Mesenchymal stem cell (in vitro differentiated cells and primary cell): ENCODE data around the gene ATP10A.

Experiments
- DNase-seq: peaks from one replicate; pipeline ENCODE4 v3.0.0-alpha.2; 2013
- H2AFZ ChIP-seq: one replicate; pipeline ENCODE4 v1.6.1; 2013; ENCODE audit warnings: low read depth, mild to moderate bottlenecking, control low read depth, inconsistent platforms, low read length, moderate library complexity
- H2AK5ac ChIP-seq: 2 replicates; pipeline ENCODE4 v1.6.1; 2013; ENCODE audit warnings: low read length, moderate library complexity, mild to moderate bottlenecking, inconsistent platforms; ENCODE audit not compliant: severe bottlenecking
- H2BK120ac ChIP-seq: one replicate; pipeline ENCODE4 v1.6.1; 2013; ENCODE audit warnings: low read depth, mild to moderate bottlenecking, inconsistent platforms, low read length, moderate library complexity
- H2BK12ac ChIP-seq, 2 experiments: one replicate each; pipeline ENCODE4 v1.6.1; 2013; ENCODE audit warnings: inconsistent platforms in 2 of 2, low read length in 2 of 2, mild to moderate bottlenecking in 2 of 2, moderate library complexity in 2 of 2, control low read depth in 1 of 2
- H2BK15ac ChIP-seq: one replicate; pipeline ENCODE4 v1.6.1; 2013; ENCODE audit warnings: mild to moderate bottlenecking, low read depth, inconsistent platforms; ENCODE audit not compliant: poor library complexity, severe bottlenecking
- H2BK5ac ChIP-seq: 2 replicates; pipeline ENCODE4 v1.6.1; 2013; ENCODE audit warnings: low read depth, mild to moderate bottlenecking, low read length, control low read depth, inconsistent platforms; ENCODE audit not compliant: poor library complexity, severe bottlenecking
- H3K14ac ChIP-seq, 2 experiments: one replicate each; pipeline ENCODE4 v1.6.1; 2013; ENCODE audit warnings: inconsistent platforms in 2 of 2, low read length in 2 of 2, control low read depth in 1 of 2, mild to moderate bottlenecking in 1 of 2, moderate library complexity in 1 of 2
- H3K18ac ChIP-seq, 2 experiments: one replicate each; pipeline ENCODE4 v1.6.1; 2013; ENCODE audit warnings: inconsistent platforms in 2 of 2, low read length in 2 of 2, control low read depth in 1 of 2, low read depth in 1 of 2, mild to moderate bottlenecking in 1 of 2
- H3K23ac ChIP-seq, 2 experiments: one replicate each; pipeline ENCODE4 v1.6.1; 2013; ENCODE audit warnings: inconsistent platforms in 2 of 2, low read length in 2 of 2, mild to moderate bottlenecking in 2 of 2, moderate library complexity in 2 of 2, control low read depth in 1 of 2
- H3K27ac ChIP-seq: 2 replicates; pipeline ENCODE4 v1.5.1; 2013; ENCODE audit warnings: mild to moderate bottlenecking, moderate library complexity, low read length, control low read depth, inconsistent platforms; ENCODE audit not compliant: poor library complexity, severe bottlenecking
- H3K27me3 ChIP-seq, 2 experiments: 2 replicates each; pipeline versions ENCODE4 v1.6.1 to v1.7.0; 2013; ENCODE audit warnings: low read length in 2 of 2, mild to moderate bottlenecking in 2 of 2, moderate library complexity in 2 of 2, control low read depth in 1 of 2, inconsistent platforms in 1 of 2; ENCODE audit not compliant: control insufficient read depth in 1 of 2, insufficient read depth in 1 of 2
- H3K36me3 ChIP-seq, 2 experiments: 2 replicates each; pipeline versions ENCODE4 v1.6.1 to v1.7.0; 2013; ENCODE audit warnings: low read length in 2 of 2, control low read depth in 1 of 2, inconsistent platforms in 1 of 2, low read depth in 1 of 2, mild to moderate bottlenecking in 1 of 2; ENCODE audit not compliant: insufficient read depth in 2 of 2, control insufficient read depth in 1 of 2
- H3K4ac ChIP-seq, 2 experiments: one replicate each; pipeline ENCODE4 v1.6.1; 2013; ENCODE audit warnings: inconsistent platforms in 2 of 2, low read length in 2 of 2, mild to moderate bottlenecking in 2 of 2, moderate library complexity in 2 of 2, control low read depth in 1 of 2, low read depth in 1 of 2
- H3K4me1 ChIP-seq: 2 replicates; pipeline ENCODE4 v1.6.1; 2013; ENCODE audit warnings: low read depth, low read length, control low read depth; ENCODE audit not compliant: control insufficient read depth, insufficient read depth
- H3K4me2 ChIP-seq: 2 replicates; pipeline ENCODE4 v1.6.1; 2013; ENCODE audit warnings: low read length, mild to moderate bottlenecking, inconsistent platforms; ENCODE audit not compliant: poor library complexity, severe bottlenecking
- H3K4me3 ChIP-seq, 2 experiments: 2 replicates each; pipeline versions ENCODE4 v1.5.1 to v1.7.0; 2013; ENCODE audit warnings: low read length in 2 of 2, mild to moderate bottlenecking in 2 of 2, control low read depth in 1 of 2, low read depth in 1 of 2; ENCODE audit not compliant: insufficient read depth in 1 of 2
- H3K79me1 ChIP-seq: replicated peaks from 2 replicates; pipeline ENCODE4 v1.6.1; 2013; ENCODE audit warnings: mild to moderate bottlenecking, control low read depth, low read length, inconsistent platforms; ENCODE audit not compliant: poor library complexity, severe bottlenecking
- H3K9ac ChIP-seq: 2 replicates; pipeline ENCODE4 v1.7.0; 2013; ENCODE audit warnings: mild to moderate bottlenecking, low read length, moderate library complexity
- H3K9me3 ChIP-seq: 2 replicates; pipeline ENCODE4 v1.7.0; 2013; ENCODE audit warnings: mild to moderate bottlenecking, low read length; ENCODE audit not compliant: control insufficient read depth
- H4K8ac ChIP-seq: one replicate; pipeline ENCODE4 v1.6.1; 2013; ENCODE audit warnings: inconsistent platforms, mild to moderate bottlenecking, low read length, moderate library complexity
- H4K91ac ChIP-seq: one replicate; pipeline ENCODE4 v1.6.1; 2013; ENCODE audit warnings: mild to moderate bottlenecking, low read length, inconsistent platforms
- WGBS: methylation state at CpG from one replicate; pipeline ENCODE4 v1.1.7; 2013; ENCODE audit warnings: mixed read lengths; 5-methylcytosine and 5-hydroxymethylcytosine counted together

The ATP10A gene

DNA sequence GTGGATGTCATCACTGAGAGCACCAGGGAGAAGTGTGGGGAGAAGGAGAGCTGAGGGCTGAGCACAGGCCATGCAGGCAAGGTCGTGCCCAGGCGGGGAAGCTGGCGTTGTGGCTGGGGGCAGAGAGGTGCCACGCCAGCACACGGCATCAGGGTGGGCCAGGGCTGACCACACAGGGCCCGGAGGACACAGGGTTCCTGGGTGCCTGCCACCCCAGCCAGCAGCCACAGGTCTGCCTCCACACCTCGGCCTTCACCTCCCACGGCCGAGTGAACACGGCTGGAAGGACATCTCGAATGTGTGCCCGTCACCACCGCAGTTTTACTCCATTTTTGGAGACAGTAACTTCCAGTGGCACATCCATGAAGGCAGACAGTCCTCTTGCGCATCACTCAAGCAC, 77.1 kb downstream of the ATP10A start:
- H2BK5ac ChIP-seq: no peak overlapping the region
- no peak overlapping the region for H3K4ac ChIP-seq
- peaks cover 14% of the 10 kb centered on the region for H3K79me1 ChIP-seq
- H3K23ac ChIP-seq: no peak overlapping the region
- no peak overlapping the region for H4K91ac ChIP-seq
- no peak overlapping the region for H4K8ac ChIP-seq
- peak overlapping the region; percentile 70 for H3K27ac ChIP-seq
- H3K36me3 ChIP-seq: no peaks in the 10 kb centered on the region
- H3K4me3 ChIP-seq: no peak overlapping the region
- no peak for DNase-seq
- H3K14ac ChIP-seq: no peak overlapping the region
- peak overlapping the region; percentile 32 for H2AK5ac ChIP-seq
- H3K4me2 ChIP-seq: no peak overlapping the region
- no peak overlapping the region for H2BK12ac ChIP-seq
- H3K18ac ChIP-seq: no peak overlapping the region
- H3K4me1 ChIP-seq: peaks cover 32% of the 10 kb centered on the region
- H2BK15ac ChIP-seq: no peak overlapping the region
- no peaks in the 10 kb centered on the region for H3K27me3 ChIP-seq
- H3K9ac ChIP-seq: peak overlapping the region; percentile 76
- 86% methylated on average over 14 of the region's 14 CpGs for WGBS
- H3K9me3 ChIP-seq: no peaks in the 10 kb centered on the region
- no peak overlapping the region for H2AFZ ChIP-seq
- no peak overlapping the region for H2BK120ac ChIP-seq

DNA sequence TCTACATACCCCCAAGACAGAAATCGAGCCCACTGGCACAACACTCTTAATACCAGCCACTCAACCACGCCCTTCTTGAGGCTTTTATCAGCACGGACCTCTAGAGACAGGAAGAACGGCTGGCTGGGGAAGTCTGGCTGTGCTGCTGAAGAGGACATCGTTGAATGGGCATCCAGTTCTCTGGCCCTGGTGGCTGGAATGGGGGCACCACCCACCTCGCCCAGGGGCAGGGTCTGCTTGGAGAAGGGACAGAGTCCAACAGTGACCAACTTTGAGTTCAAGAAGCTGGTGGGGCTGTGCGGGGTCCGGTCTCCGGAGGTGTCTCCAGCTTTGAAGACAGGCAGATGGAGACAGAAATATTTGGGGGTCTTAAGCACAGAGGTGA, 77.5 kb downstream of the ATP10A start:
- DNase-seq: no peak
- Histone ChIP-seq H2BK12ac (no peak overlapping the region), H3K23ac (no peak overlapping the region), H3K4ac (no peak overlapping the region), H3K9ac (peak overlapping the region; percentile 76), H2AFZ (no peak overlapping the region), H3K27me3 (no peaks in the 10 kb centered on the region), H3K27ac (peak overlapping the region; percentile 70), H2AK5ac (peak overlapping the region; percentile 32), H2BK15ac (no peak overlapping the region), H3K4me3 (no peak overlapping the region), H4K91ac (no peak overlapping the region), H2BK5ac (no peak overlapping the region), H3K14ac (no peak overlapping the region), H3K4me1 (peaks cover 32% of the 10 kb centered on the region), H4K8ac (no peak overlapping the region), H3K9me3 (no peaks in the 10 kb centered on the region), H3K79me1 (peaks cover 14% of the 10 kb centered on the region), H2BK120ac (no peak overlapping the region), H3K4me2 (no peak overlapping the region), H3K18ac (no peak overlapping the region), H3K36me3 (peaks cover 0 to 4% of the 10 kb centered on the region in 2 experiments)
- WGBS: 84% methylated on average over 9 of the region's 9 CpGs

DNA sequence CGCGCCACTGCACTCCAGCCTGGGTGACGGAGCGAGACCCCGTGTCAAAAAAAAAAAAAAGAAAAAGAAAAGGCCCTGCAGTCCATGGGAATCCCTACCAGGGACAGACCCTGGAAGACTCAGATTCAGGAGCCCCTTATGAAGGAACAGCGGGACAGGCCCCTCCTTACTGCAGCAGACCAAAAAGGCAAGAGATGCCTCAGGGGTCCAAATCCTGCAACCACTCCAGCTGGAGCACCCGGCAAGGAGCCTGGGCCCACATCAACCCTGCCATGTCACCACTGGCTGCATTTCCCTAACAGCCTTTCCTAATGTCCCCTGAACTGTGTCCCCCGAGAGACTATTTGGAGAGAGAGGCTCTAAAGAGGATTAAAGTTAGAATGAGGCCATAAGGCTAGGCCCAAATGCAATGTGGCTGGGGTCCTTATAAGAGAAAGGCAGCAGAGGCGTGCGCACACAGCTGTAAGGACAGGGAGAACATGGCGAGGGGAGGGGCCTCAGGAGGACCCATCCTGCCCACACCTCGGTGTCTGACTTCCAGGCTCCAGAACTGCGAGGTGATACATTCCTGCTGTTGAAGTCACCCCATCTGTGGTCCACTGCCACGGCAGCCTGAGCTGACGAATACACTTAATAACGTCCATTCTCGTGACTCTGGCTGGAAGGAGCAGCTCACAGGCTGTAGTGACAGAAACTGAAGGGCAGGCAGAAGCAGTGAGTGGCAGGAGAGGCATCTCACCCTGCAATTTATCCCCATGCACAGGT, 78.1 kb downstream of the ATP10A start:
- H3K14ac ChIP-seq: no peak overlapping the region
- no peaks in the 10 kb centered on the region for H3K9me3 ChIP-seq
- peaks cover 30% of the 10 kb centered on the region for H3K4me1 ChIP-seq
- peak; percentile 29 for DNase-seq
- H4K91ac ChIP-seq: no peak overlapping the region
- peaks cover 16% of the 10 kb centered on the region for H3K79me1 ChIP-seq
- peaks cover 0 to 10% of the 10 kb centered on the region in 2 experiments for H3K36me3 ChIP-seq
- H2BK120ac ChIP-seq: no peak overlapping the region
- H2BK12ac ChIP-seq: no peak overlapping the region
- no peak overlapping the region for H3K18ac ChIP-seq
- peak overlapping the region; percentile 57 for H2AK5ac ChIP-seq
- H3K4ac ChIP-seq: no peak overlapping the region
- no peak overlapping the region for H2AFZ ChIP-seq
- H3K4me2 ChIP-seq: peak overlapping the region; percentile 3
- WGBS: 80% methylated on average over 17 of the region's 17 CpGs
- peak overlapping the region; percentile 70 for H3K27ac ChIP-seq
- peak overlapping the region; percentile 76 for H3K9ac ChIP-seq
- H4K8ac ChIP-seq: no peak overlapping the region
- no peaks in the 10 kb centered on the region for H3K27me3 ChIP-seq
- no peak overlapping the region for H3K4me3 ChIP-seq
- H2BK5ac ChIP-seq: no peak overlapping the region
- no peak overlapping the region for H2BK15ac ChIP-seq
- H3K23ac ChIP-seq: no peak overlapping the region

DNA sequence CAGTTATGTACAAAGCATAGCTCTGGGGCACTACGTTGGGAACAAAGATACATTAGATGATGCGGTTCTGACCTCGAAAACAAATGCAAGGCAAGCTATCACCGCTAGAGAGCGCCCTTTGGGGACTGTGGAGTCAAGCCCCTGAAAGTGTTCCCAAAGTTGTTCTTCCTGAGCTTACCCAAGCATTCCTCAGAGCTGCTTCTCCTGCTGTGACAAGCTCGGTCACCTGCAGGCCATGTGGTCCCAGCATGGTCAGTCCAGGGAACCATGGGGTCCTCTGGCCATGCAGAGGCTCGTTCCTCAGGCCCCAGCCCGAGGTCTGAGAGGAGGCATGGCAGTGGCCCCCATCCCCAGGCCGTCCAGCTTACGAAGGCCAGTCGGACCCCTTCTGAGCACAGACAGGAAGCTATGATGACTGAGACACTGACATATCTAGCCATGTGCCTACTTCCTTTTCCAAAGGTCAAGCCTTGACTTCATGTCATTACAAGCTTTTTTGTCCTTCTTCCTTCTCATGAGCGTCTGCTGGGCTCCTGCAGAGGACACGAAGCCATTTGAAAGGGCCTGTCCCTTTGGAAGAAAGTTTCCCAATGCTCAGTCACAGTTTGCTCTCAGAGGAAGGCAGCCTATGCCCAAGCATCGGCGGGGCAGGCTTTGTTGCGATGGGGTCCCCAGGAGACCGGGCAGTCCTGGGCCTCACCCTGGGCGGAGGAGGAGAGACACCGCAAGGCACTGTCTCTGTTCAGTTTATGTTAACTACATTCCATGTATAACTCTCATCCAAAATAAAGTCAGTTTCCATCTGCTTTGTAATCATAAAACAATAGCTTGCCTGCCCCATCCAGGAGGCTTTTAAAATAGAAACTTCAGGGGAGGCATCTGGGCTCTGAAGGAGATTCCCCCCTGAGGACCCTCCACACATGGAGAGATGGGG, 79.3 kb downstream of the ATP10A start:
- WGBS: 57% methylated on average over 18 of the region's 19 CpGs

More for the DNA sequence above, 79.3 kb downstream of the ATP10A start:
- Histone ChIP-seq H3K23ac (no peak overlapping the region), H2BK15ac (peak overlapping the region; percentile 31), H3K14ac (no peak overlapping the region), H2BK12ac (no peak overlapping the region), H3K79me1 (peaks cover 21% of the 10 kb centered on the region), H3K4me1 (peaks cover 30% of the 10 kb centered on the region), H3K36me3 (peaks cover 0 to 19% of the 10 kb centered on the region in 2 experiments), H3K27me3 (no peaks in the 10 kb centered on the region), H2BK120ac (no peak overlapping the region), H3K4me2 (no peak overlapping the region), H3K4me3 (no peak overlapping the region), H3K4ac (no peak overlapping the region), H2BK5ac (no peak overlapping the region), H4K8ac (no peak overlapping the region), H2AK5ac (peak overlapping the region; percentile 7), H2AFZ (no peak overlapping the region), H4K91ac (no peak overlapping the region), H3K9ac (no peak overlapping the region), H3K27ac (peak overlapping the region; percentile 16), H3K18ac (no peak overlapping the region), H3K9me3 (no peaks in the 10 kb centered on the region)
- no peak for DNase-seq
